Astrocyte (in vitro differentiated cells and primary cell): ENCODE results near the gene ROPN1B. TPM values are rescaled to one million over a fixed set of nuclear protein-coding genes. Genes with fewer than 3 reads are reported as not detected.
"Not testable (repeated sequence)": the region's sequence is repeated elsewhere in the genome, so short reads cannot be mapped to it uniquely, and the experiment has no call there.

Experiments used
- DNase-seq: peaks from one replicate; pipeline ENCODE4 v3.0.0-alpha.2; 2010; ENCODE audit warnings: low read depth
- FAIRE-seq: peaks from 2 replicates; lab custom pipeline; 2011; peaks lifted over from hg19 to GRCh38; lab: Jason Lieb, UNC
- H2AFZ ChIP-seq: 2 replicates; pipeline ENCODE4 v1.6.0; 2012; ENCODE audit warnings: low read depth, low read length, inconsistent platforms
- H3K27ac ChIP-seq: 2 replicates; pipeline ENCODE4 v1.5.1; 2011; ENCODE audit warnings: low read depth, low read length, inconsistent platforms
- H3K27me3 ChIP-seq: 2 replicates; pipeline ENCODE4 v1.6.0; 2011; ENCODE audit warnings: low read length, inconsistent platforms; ENCODE audit not compliant: insufficient read depth
- H3K36me3 ChIP-seq: 2 replicates; pipeline ENCODE4 v1.5.1; 2011; ENCODE audit warnings: low read length, inconsistent platforms; ENCODE audit not compliant: insufficient read depth
- H3K4me1 ChIP-seq: 2 replicates; pipeline ENCODE4 v1.5.1; 2011; ENCODE audit warnings: low read length, inconsistent platforms; ENCODE audit not compliant: insufficient read depth
- H3K4me2 ChIP-seq: 2 replicates; pipeline ENCODE4 v1.6.0; 2012; ENCODE audit warnings: low read length, inconsistent platforms
- H3K4me3 ChIP-seq: 2 replicates; pipeline ENCODE4 v1.5.1; 2011; ENCODE audit warnings: low read depth, mild to moderate bottlenecking, low read length, inconsistent platforms; ENCODE audit not compliant: insufficient read depth
- H3K79me2 ChIP-seq: 2 replicates; pipeline ENCODE4 v1.6.0; 2012; ENCODE audit warnings: mild to moderate bottlenecking, low read length, inconsistent platforms; ENCODE audit not compliant: insufficient read depth
- H3K9ac ChIP-seq: 2 replicates; pipeline ENCODE4 v1.6.0; 2012; ENCODE audit warnings: mild to moderate bottlenecking, low read length, inconsistent platforms
- H3K9me3 ChIP-seq: 2 replicates; pipeline ENCODE4 v1.5.1; 2012; ENCODE audit warnings: low read depth, mild to moderate bottlenecking, low read length, inconsistent platforms; ENCODE audit not compliant: insufficient read depth
- H4K20me1 ChIP-seq: 2 replicates; pipeline ENCODE4 v1.6.0; 2012; ENCODE audit warnings: low read length, inconsistent platforms; ENCODE audit not compliant: insufficient read depth
- H3K27ac Mint-ChIP-seq: one replicate; pipeline ENCODE4 v1.8.0; 2021; ENCODE audit warnings: mild to moderate bottlenecking, mixed read lengths; ENCODE audit not compliant: unreplicated experiment
- H3K27me3 Mint-ChIP-seq: one replicate; pipeline ENCODE4 v1.8.0; 2021; ENCODE audit warnings: low read depth, mixed read lengths; ENCODE audit not compliant: unreplicated experiment
- H3K36me3 Mint-ChIP-seq: one replicate; pipeline ENCODE4 v1.8.0; 2021; ENCODE audit warnings: low read depth, mixed read lengths; ENCODE audit not compliant: unreplicated experiment
- H3K4me1 Mint-ChIP-seq: one replicate; pipeline ENCODE4 v1.8.0; 2021; ENCODE audit warnings: low read depth, mixed read lengths; ENCODE audit not compliant: unreplicated experiment
- H3K4me3 Mint-ChIP-seq: one replicate; pipeline ENCODE4 v1.8.0; 2021; ENCODE audit warnings: mild to moderate bottlenecking, moderate library complexity, mixed read lengths; ENCODE audit not compliant: unreplicated experiment
- H3K9me3 Mint-ChIP-seq: one replicate; pipeline ENCODE4 v1.8.0; 2021; ENCODE audit warnings: mild to moderate bottlenecking, mixed read lengths; ENCODE audit not compliant: unreplicated experiment
- CTCF ChIP-seq: IDR thresholded peaks from 2 replicates; pipeline ENCODE4 v1.5.1; 2011; ENCODE audit warnings: low read depth, mild to moderate bottlenecking, inconsistent platforms, low read length, moderate library complexity; ENCODE audit not compliant: insufficient read depth
- EZH2 ChIP-seq: IDR thresholded peaks from 2 replicates; pipeline ENCODE4 v1.6.1; 2012; ENCODE audit warnings: mild to moderate bottlenecking, low read length, inconsistent platforms; ENCODE audit not compliant: insufficient read depth
- total RNA-seq: library from RNA; stranded (reverse); gene quantifications from 2 replicates; pipeline ENCODE4 v1.2.1, GENCODE V29; 2021

ROPN1B gene
- total RNA-seq, 1 donor from 2014 or later: not detected

GRCh38 chr3:125948901-125949300, 20.1 kb upstream of the ROPN1B start:
- not testable (repeated sequence) for H3K27ac Mint-ChIP-seq, H3K9me3 Mint-ChIP-seq, H3K79me2 ChIP-seq, H3K27me3 ChIP-seq, H3K9me3 ChIP-seq, H3K4me3 ChIP-seq, H3K36me3 Mint-ChIP-seq, H3K4me2 ChIP-seq, H3K36me3 ChIP-seq, H3K4me1 ChIP-seq, H3K27ac ChIP-seq, H4K20me1 ChIP-seq, H3K9ac ChIP-seq, H3K27me3 Mint-ChIP-seq, H3K4me3 Mint-ChIP-seq, H2AFZ ChIP-seq
- peaks cover 13% of the 10 kb centered on the region for H3K4me1 Mint-ChIP-seq
- FAIRE-seq (peak; percentile 32), DNase-seq (peak; percentile 44)

GRCh38 chr3:125951176-125951575, 17.8 kb upstream of the ROPN1B start:
- H3K27me3 ChIP-seq: peaks cover 17% of the 10 kb centered on the region
- H3K4me1 ChIP-seq, H3K4me3 Mint-ChIP-seq, H3K4me3 ChIP-seq, H3K27ac ChIP-seq, H4K20me1 ChIP-seq, FAIRE-seq, H3K9me3 ChIP-seq, H3K36me3 ChIP-seq, H3K36me3 Mint-ChIP-seq, H3K9me3 Mint-ChIP-seq, H3K9ac ChIP-seq, H3K27me3 Mint-ChIP-seq, H3K79me2 ChIP-seq, H2AFZ ChIP-seq, H3K4me2 ChIP-seq: not testable (repeated sequence)
- DNase-seq: peak; percentile 13
- Mint-ChIP-seq H3K4me1 (peaks cover 13% of the 10 kb centered on the region), H3K27ac (peak overlapping the region; percentile 23)

- not testable (repeated sequence) for H3K9me3 ChIP-seq, H3K9me3 Mint-ChIP-seq, H3K9ac ChIP-seq, H3K36me3 Mint-ChIP-seq, FAIRE-seq, H3K4me1 Mint-ChIP-seq, H4K20me1 ChIP-seq, H3K79me2 ChIP-seq, H3K27ac Mint-ChIP-seq, H3K36me3 ChIP-seq, H2AFZ ChIP-seq, H3K4me3 ChIP-seq, H3K4me3 Mint-ChIP-seq, H3K4me1 ChIP-seq, H3K27ac ChIP-seq, DNase-seq, H3K4me2 ChIP-seq
- peaks cover 19% of the 10 kb centered on the region for H3K27me3 Mint-ChIP-seq
- H3K27me3 ChIP-seq: peaks cover 21% of the 10 kb centered on the region
Observed at GRCh38 chr3:125957020-125957419, 12.0 kb upstream of the ROPN1B start.

- no peak for FAIRE-seq
- peaks cover 4% of the 10 kb centered on the region for H3K9me3 Mint-ChIP-seq
- H3K4me1 Mint-ChIP-seq: no peaks in the 10 kb centered on the region
- H4K20me1 ChIP-seq: no peaks in the 10 kb centered on the region
- H3K27me3 ChIP-seq: peaks cover 21% of the 10 kb centered on the region
- H2AFZ ChIP-seq: no peak overlapping the region
- H3K4me1 ChIP-seq: no peaks in the 10 kb centered on the region
- peaks cover 19% of the 10 kb centered on the region for H3K27me3 Mint-ChIP-seq
- no peak overlapping the region for H3K4me3 ChIP-seq
- H3K27ac ChIP-seq: no peak overlapping the region
- no peak overlapping the region for H3K9ac ChIP-seq
- no peak overlapping the region for H3K27ac Mint-ChIP-seq
- peak overlapping the region; percentile 41 for H3K4me2 ChIP-seq
- TF ChIP-seq CTCF (no peak), EZH2 (no peak)
- H3K79me2 ChIP-seq: no peaks in the 10 kb centered on the region
- H3K36me3 ChIP-seq: no peaks in the 10 kb centered on the region
- no peak overlapping the region for H3K4me3 Mint-ChIP-seq
- no peak for DNase-seq
- peaks cover 5% of the 10 kb centered on the region for H3K36me3 Mint-ChIP-seq
- no peaks in the 10 kb centered on the region for H3K9me3 ChIP-seq
Observed at GRCh38 chr3:125957674-125958510, 11.1 kb upstream of the ROPN1B start.
